ENCODE results near the gene ZNF691.
"Not testable (repeated sequence)": the region's sequence is repeated elsewhere in the genome, so short reads cannot be mapped to it uniquely, and the experiment has no call there.

ZNF691 gene

GRCh38 chr1:42859366-42859765 is 13.0 kb downstream of the ZNF691 start:
- H3K27me3 Mint-ChIP-seq (ENCODE audit: low read depth); DNase-seq (ENCODE audit: low spot score); H3K27ac Mint-ChIP-seq; H3K4me3 Mint-ChIP-seq; H3K4me1 Mint-ChIP-seq (ENCODE audit: low read depth): not testable (repeated sequence)
- peaks cover 11% of the 10 kb centered on the region for H3K36me3 Mint-ChIP-seq (ENCODE audit: low read depth)
- peaks cover 48% of the 10 kb centered on the region for H3K9me3 Mint-ChIP-seq

DNA sequence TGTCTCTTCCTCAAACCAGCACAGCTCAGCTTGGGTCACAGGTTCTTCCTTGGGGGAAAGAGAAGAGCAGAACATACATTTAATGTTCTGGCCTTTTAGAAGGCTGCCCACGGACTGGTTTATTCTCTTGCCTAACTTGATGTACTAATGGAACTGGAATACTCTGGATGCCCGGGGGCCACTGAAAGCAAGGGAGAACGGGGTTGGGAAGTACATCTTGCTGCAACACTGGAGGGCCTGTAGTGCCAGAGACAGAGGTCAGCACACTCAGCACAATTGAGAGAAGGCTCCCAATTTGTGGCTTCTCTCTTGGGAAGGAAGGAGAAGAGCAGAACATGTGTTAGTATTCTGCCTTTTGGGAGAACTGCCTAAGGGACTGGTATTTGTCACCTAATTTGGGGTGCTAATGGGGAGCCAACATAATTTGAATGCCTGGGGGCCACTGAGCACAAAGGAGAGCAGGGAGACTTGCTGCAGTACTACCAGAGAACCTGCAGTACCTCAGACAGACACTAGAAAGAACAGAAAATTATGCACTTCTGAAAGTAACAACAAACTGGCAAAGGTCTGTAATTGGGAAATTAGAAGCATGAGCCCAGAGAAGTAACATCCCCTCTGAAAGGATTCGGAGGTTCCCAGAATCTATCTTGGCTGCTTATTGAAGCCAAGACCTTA is 14.1 kb downstream of the ZNF691 start:
- H3K36me3 Mint-ChIP-seq (ENCODE audit: low read depth): peaks cover 10% of the 10 kb centered on the region
- no peak overlapping the region for H3K4me3 Mint-ChIP-seq
- H3K9me3 Mint-ChIP-seq: peaks cover 48% of the 10 kb centered on the region
- H3K4me1 Mint-ChIP-seq (ENCODE audit: low read depth): no peaks in the 10 kb centered on the region
- no peak overlapping the region for H3K27ac Mint-ChIP-seq
- no peak for DNase-seq (ENCODE audit: low spot score)
- H3K27me3 Mint-ChIP-seq (ENCODE audit: low read depth): no peaks in the 10 kb centered on the region

- no peaks in the 10 kb centered on the region for H3K4me1 Mint-ChIP-seq (ENCODE audit: low read depth)
- peaks cover 10% of the 10 kb centered on the region for H3K36me3 Mint-ChIP-seq (ENCODE audit: low read depth)
- no peaks in the 10 kb centered on the region for H3K27me3 Mint-ChIP-seq (ENCODE audit: low read depth)
These were observed 14.6 kb downstream of the ZNF691 start for GRCh38 chr1:42861014-42861399.

GRCh38 chr1:42866549-42866948 is 20.1 kb downstream of the ZNF691 start:
- H3K36me3 Mint-ChIP-seq (ENCODE audit: low read depth): no peaks in the 10 kb centered on the region
- DNase-seq (ENCODE audit: low spot score): no peak
- H3K9me3 Mint-ChIP-seq: no peaks in the 10 kb centered on the region
- no peaks in the 10 kb centered on the region for H3K4me1 Mint-ChIP-seq (ENCODE audit: low read depth)
- peaks cover 7% of the 10 kb centered on the region for H3K27me3 Mint-ChIP-seq (ENCODE audit: low read depth)
- H3K4me3 Mint-ChIP-seq: no peak overlapping the region
- no peak overlapping the region for H3K27ac Mint-ChIP-seq

More at GRCh38 chr1:42861014-42861399, 14.6 kb downstream of the ZNF691 start:
- H3K9me3 Mint-ChIP-seq: peaks cover 43% of the 10 kb centered on the region
- no peak overlapping the region for H3K27ac Mint-ChIP-seq
- no peak for DNase-seq (ENCODE audit: low spot score)
- H3K4me3 Mint-ChIP-seq: no peak overlapping the region

- not testable (repeated sequence) for H3K4me3 Mint-ChIP-seq; H3K27ac Mint-ChIP-seq; H3K9me3 Mint-ChIP-seq; H3K36me3 Mint-ChIP-seq (ENCODE audit: low read depth); H3K4me1 Mint-ChIP-seq (ENCODE audit: low read depth); DNase-seq (ENCODE audit: low spot score)
- peaks cover 10% of the 10 kb centered on the region for H3K27me3 Mint-ChIP-seq (ENCODE audit: low read depth)
These were observed 22.1 kb downstream of the ZNF691 start for GRCh38 chr1:42868466-42868865.

DNA sequence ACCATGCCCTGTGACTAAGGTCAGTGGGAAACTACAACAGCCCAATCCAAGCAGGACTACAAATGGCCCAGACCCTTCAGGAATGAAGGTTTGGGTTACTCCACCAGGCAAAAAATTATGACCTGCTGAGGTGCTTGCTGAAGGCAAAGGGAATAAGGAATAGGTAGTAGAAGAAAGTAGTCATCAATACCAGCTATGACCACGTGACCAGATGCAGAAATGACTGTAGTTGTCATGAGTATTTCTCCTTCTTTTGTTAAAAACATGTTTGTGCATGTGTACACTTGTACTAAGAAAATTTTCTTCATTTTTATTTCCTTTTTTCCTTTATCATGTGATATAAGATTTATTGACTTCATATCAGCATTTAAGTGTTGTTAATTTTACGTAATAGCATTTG is 22.8 kb downstream of the ZNF691 start:
- Mint-ChIP-seq H3K9me3 (peaks cover 12% of the 10 kb centered on the region), H3K27me3 (ENCODE audit: low read depth) (peaks cover 14% of the 10 kb centered on the region)
- H3K4me1 Mint-ChIP-seq (ENCODE audit: low read depth); DNase-seq (ENCODE audit: low spot score); H3K4me3 Mint-ChIP-seq; H3K36me3 Mint-ChIP-seq (ENCODE audit: low read depth); H3K27ac Mint-ChIP-seq: not testable (repeated sequence)

- H3K4me1 Mint-ChIP-seq (ENCODE audit: low read depth); H3K36me3 Mint-ChIP-seq (ENCODE audit: low read depth); H3K4me3 Mint-ChIP-seq; H3K27ac Mint-ChIP-seq; DNase-seq (ENCODE audit: low spot score): not testable (repeated sequence)
- peaks cover 12% of the 10 kb centered on the region for H3K9me3 Mint-ChIP-seq
- H3K27me3 Mint-ChIP-seq (ENCODE audit: low read depth): peaks cover 16% of the 10 kb centered on the region
These were observed 23.3 kb downstream of the ZNF691 start for GRCh38 chr1:42869751-42870150.

- not testable (repeated sequence) for H3K4me3 Mint-ChIP-seq; DNase-seq (ENCODE audit: low spot score); H3K27ac Mint-ChIP-seq; H3K4me1 Mint-ChIP-seq (ENCODE audit: low read depth); H3K36me3 Mint-ChIP-seq (ENCODE audit: low read depth)
- Mint-ChIP-seq H3K27me3 (ENCODE audit: low read depth) (peaks cover 30% of the 10 kb centered on the region), H3K9me3 (peaks cover 12% of the 10 kb centered on the region)
These were observed 26.7 kb downstream of the ZNF691 start for GRCh38 chr1:42873108-42873507.

- H3K27me3 Mint-ChIP-seq (ENCODE audit: low read depth): peaks cover 30% of the 10 kb centered on the region
- H3K4me1 Mint-ChIP-seq (ENCODE audit: low read depth): peaks cover 2% of the 10 kb centered on the region
- no peak overlapping the region for H3K4me3 Mint-ChIP-seq
- H3K36me3 Mint-ChIP-seq (ENCODE audit: low read depth): no peaks in the 10 kb centered on the region
- H3K9me3 Mint-ChIP-seq: peaks cover 12% of the 10 kb centered on the region
- no peak for DNase-seq (ENCODE audit: low spot score)
- no peak overlapping the region for H3K27ac Mint-ChIP-seq
These were observed 27.3 kb downstream of the ZNF691 start for GRCh38 chr1:42873670-42874069.

DNA sequence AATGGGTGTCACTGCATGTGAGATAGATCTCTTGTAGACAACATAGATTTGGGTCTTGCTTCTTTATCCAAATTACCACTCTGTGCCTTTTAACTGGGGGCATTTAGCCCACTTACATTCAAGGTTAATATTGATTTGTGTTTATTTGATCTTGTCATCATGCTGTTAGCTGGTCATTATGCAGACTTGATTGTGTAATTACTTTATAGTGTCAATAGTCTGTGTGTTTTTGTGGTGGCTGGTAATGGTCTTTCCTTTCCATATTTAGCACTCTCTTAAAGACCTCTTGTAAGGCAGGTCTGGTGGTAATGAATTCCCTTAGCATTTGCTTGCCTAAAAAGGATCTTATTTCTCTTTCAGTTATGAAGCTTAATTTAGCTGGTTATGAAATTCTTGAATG is 29.6 kb downstream of the ZNF691 start:
- peaks cover 12% of the 10 kb centered on the region for H3K9me3 Mint-ChIP-seq
- no peaks in the 10 kb centered on the region for H3K36me3 Mint-ChIP-seq (ENCODE audit: low read depth)
- H3K4me3 Mint-ChIP-seq: no peak overlapping the region
- DNase-seq (ENCODE audit: low spot score): no peak
- peaks cover 30% of the 10 kb centered on the region for H3K27me3 Mint-ChIP-seq (ENCODE audit: low read depth)
- no peak overlapping the region for H3K27ac Mint-ChIP-seq
- peaks cover 2% of the 10 kb centered on the region for H3K4me1 Mint-ChIP-seq (ENCODE audit: low read depth)

GRCh38 chr1:42877380-42877779 is 31.0 kb downstream of the ZNF691 start:
- Mint-ChIP-seq H3K9me3 (peaks cover 12% of the 10 kb centered on the region), H3K4me1 (ENCODE audit: low read depth) (peaks cover 2% of the 10 kb centered on the region), H3K27ac (no peak overlapping the region), H3K36me3 (ENCODE audit: low read depth) (no peaks in the 10 kb centered on the region), H3K4me3 (no peak overlapping the region), H3K27me3 (ENCODE audit: low read depth) (peaks cover 23% of the 10 kb centered on the region)
- DNase-seq (ENCODE audit: low spot score): no peak

GRCh38 chr1:42880384-42880783 is 34.0 kb downstream of the ZNF691 start:
- H3K4me1 Mint-ChIP-seq (ENCODE audit: low read depth): no peaks in the 10 kb centered on the region
- no peaks in the 10 kb centered on the region for H3K9me3 Mint-ChIP-seq
- H3K36me3 Mint-ChIP-seq (ENCODE audit: low read depth): no peaks in the 10 kb centered on the region
- DNase-seq (ENCODE audit: low spot score): no peak
- peaks cover 19% of the 10 kb centered on the region for H3K27me3 Mint-ChIP-seq (ENCODE audit: low read depth)
- H3K27ac Mint-ChIP-seq: no peak overlapping the region
- H3K4me3 Mint-ChIP-seq: no peak overlapping the region

DNA sequence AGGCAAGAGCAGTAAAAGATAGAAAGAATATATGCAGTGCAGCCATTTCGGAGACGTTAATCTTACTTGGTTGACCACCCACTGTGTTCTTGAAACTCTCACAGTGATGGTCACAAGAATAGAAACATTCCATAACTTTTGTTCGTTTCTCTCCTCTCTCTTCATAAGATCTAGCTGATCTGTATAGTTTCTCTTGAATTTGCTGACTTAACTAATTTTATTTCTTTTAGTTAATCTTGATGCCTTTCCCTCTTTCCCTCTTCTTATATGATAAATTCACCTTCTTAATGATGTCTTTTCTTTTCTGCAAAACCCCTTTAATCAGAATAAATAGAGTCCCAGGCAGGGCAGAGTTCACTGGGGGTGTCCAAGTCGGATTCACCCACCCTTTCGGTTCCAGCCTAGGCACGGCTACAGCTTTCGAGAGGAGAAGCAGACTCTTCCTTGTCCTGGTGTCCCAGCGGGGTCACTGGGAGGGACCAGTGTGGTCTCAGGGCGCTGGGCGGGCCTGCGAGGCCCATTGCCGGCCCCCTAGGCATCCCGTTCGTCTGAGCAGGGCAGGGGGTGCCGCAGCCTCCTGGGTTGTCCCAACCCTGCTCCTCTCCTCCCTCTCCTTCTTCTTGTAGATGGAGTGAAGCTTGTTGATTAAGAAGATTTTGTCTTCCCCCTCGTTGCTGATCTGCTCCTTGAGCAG is 39.8 kb downstream of the ZNF691 start:
- H3K27me3 Mint-ChIP-seq (ENCODE audit: low read depth): peaks cover 5% of the 10 kb centered on the region
- H3K4me1 Mint-ChIP-seq (ENCODE audit: low read depth): no peaks in the 10 kb centered on the region
- H3K36me3 Mint-ChIP-seq (ENCODE audit: low read depth): no peaks in the 10 kb centered on the region
- no peak overlapping the region for H3K4me3 Mint-ChIP-seq
- no peaks in the 10 kb centered on the region for H3K9me3 Mint-ChIP-seq
- H3K27ac Mint-ChIP-seq: no peak overlapping the region
- no peak for DNase-seq (ENCODE audit: low spot score)

- H3K9me3 Mint-ChIP-seq: no peaks in the 10 kb centered on the region
- H3K27ac Mint-ChIP-seq: no peak overlapping the region
- no peaks in the 10 kb centered on the region for H3K36me3 Mint-ChIP-seq (ENCODE audit: low read depth)
- DNase-seq (ENCODE audit: low spot score): no peak
- no peaks in the 10 kb centered on the region for H3K4me1 Mint-ChIP-seq (ENCODE audit: low read depth)
- H3K4me3 Mint-ChIP-seq: no peak overlapping the region
- peaks cover 5% of the 10 kb centered on the region for H3K27me3 Mint-ChIP-seq (ENCODE audit: low read depth)
These were observed 40.4 kb downstream of the ZNF691 start for GRCh38 chr1:42886800-42887199.

DNA sequence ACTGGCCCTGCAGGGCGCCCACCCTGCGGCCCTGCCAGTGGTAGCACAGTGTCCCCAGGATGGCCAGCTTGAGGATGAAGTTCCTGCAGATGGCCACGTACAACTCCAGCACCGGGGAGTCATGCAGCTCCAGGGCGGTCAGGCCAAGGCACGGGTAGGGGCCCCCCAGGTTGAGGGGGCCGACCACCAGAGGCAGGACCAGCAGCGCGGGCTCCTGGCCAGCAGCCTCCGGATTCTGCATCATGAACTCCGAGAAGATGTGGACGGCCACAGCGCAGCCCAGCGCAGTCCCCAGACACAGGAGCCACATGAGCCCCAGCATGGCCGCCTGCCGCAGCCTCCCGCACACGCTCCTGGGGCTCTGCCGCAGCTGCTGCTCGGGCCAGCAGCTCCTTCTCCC is 41.0 kb downstream of the ZNF691 start:
- H3K4me1 Mint-ChIP-seq (ENCODE audit: low read depth): peaks cover 3% of the 10 kb centered on the region
- no peaks in the 10 kb centered on the region for H3K36me3 Mint-ChIP-seq (ENCODE audit: low read depth)
- no peak overlapping the region for H3K27ac Mint-ChIP-seq
- peaks cover 8% of the 10 kb centered on the region for H3K27me3 Mint-ChIP-seq (ENCODE audit: low read depth)
- no peaks in the 10 kb centered on the region for H3K9me3 Mint-ChIP-seq
- no peak overlapping the region for H3K4me3 Mint-ChIP-seq
- no peak for DNase-seq (ENCODE audit: low spot score)

Data from T-helper 2 cell treated with Interferon-gamma antibody and Interleukin-4, amounts not matched to agents 5 μg/mL and 100 μg/mL, for 36 hours (primary cell).